Hepatic stellate cell (primary cell): ENCODE results near the gene TFEB.

Source experiments
- DNase-seq: peaks from one replicate; pipeline ENCODE4 v3.0.0; 2011; ENCODE audit warnings: low spot score

TFEB gene

GRCh38 chr6:41690541-41691330 lies 44.7 kb downstream of the TFEB start:
- DNase-seq: no peak

DNA sequence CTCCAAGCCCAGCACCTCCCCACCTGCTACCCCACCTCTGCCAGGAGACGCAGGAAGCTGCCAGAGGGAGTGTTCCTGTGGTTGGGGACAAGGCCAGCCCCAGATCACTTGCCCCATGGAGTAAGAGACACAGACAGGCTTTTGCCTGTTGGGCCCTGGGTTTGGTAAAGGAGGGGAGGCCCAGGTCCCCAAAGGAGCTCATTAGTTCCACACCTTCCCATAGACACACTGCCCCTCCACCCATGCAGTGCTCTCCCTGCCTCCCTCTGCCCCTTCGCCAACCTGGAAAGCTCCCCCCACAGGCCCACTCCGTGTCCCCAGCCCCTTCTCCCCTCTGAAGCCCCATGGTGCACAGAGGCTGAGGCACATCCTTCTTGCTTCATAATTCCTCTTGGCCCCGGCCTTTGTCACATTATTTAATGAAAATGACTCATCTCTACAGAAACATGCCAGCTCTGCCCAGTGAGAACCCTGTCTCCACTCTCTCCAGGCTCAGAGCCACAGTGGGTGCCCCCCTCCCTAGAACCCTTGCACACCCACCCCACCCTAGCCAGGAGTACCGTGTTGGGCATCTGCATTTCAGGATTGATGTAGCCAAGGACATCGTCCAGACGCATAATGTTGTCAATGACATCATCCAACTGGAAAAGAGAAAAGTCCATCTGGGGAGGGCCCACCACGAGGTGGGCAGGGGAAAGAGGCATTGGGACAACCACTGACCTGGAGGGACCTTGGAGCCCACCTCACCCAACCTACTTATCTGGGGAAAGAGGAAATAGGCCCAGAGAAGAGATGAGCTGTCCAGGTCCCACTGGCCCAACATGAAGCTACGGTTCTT lies 46.0 kb downstream of the TFEB start:
- peak; percentile 65 for DNase-seq

DNA sequence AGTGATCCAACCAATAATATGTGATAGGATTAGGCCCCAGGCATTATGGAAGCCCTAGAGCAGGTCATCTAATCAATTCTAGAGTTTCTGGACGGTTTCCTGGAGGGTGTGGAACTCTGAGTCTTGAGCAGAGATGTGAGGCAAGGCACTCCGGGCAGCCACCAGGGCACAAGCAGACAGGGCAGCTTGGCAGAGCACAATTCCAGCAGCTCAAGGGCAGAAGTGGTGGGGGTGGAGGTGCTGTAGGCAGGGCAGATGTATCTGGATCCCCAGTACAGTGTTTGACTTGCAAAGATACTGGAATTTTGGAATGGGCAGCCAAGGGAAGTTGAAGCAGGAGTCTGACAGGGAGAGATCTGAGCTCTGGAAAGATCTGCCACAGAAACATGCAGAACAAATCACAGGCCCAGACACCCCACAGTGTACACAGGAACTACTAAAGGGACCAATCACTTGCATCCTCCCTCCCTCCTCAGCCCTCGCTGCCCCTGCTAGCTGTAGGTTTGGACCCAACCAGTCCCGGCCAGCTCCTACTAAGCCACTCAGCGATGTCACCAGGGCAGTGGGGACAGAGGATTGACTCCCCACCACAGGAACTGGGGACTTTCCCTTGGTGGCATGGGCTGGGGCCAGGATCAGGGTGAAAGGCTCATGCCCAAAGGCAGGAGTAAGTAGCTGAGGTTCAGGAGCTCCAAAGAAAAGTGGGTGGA lies 47.0 kb downstream of the TFEB start:
- no peak for DNase-seq

DNA sequence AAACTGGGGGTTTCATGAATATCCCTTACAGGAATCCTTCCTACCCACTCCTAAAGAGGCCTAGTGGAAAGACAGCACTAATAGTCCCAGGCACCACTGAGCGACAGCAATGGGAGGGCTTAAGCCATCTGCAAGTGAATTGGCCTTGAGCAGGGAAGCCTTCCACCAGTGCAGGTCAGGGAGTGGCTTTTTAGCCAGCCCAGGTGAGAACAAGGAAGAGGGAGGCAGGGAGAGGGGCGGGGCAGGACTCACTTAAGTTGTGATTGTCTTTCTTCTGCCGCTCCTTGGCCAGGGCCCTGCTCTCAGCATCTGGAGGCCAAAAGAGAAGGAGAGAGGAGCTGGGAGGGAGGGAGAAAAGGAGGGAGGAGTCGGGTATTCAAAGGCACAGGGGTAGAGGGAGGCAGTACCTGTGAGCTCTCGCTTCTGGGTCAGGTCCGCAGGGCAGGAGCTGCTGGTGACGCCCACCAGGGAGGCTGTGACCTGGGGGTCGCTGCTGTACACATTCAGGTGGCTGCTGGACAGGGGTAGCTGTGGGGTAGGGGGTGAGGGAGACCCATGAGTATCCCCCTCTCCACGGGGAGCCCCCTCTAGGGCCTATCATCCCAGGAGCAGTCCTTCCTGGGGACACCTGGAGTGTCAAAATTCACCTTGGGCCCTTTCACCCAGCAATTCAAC lies 47.8 kb downstream of the TFEB start:
- DNase-seq: no peak

DNA sequence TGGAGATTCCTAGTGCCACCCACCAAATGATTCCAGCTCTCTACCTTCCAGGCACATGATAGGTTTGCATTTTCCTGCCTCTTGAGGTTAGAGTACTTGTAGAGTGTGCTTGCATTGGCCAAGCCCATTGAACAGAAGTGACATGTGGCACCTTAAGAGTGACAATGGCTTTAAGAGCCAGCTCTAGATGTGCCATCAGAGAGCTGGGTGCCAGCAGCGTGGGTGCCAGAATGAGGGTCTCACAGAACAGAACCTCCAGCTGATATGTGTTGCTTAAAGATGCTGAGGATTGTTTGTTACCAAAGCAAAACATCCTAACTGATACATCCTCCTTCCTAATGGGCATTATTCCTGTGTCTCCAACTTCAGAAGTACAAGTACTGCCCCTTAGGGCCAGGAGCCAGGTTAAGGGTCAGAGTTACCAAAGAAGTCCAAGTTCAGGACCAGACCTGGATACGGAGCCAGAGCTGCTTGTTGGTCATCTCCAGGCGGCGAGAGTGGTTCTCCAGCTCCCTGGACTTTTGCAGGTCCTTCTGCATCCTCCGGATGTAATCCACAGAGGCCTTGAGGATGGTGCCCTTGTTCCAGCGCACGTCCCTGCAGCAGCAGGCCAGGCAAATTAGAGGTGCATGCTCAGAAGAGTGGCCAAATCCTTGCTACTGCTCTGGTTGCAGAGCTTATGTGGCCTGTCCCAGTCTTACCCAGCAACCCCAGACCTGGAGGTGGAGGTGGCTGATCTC lies 49.6 kb downstream of the TFEB start:
- no peak for DNase-seq

- DNase-seq: no peak
Measured at GRCh38 chr6:41684311-41685180, 50.9 kb downstream of the TFEB start.

- peak; percentile 91 for DNase-seq
Measured at GRCh38 chr6:41683523-41684310, 51.7 kb downstream of the TFEB start.

DNA sequence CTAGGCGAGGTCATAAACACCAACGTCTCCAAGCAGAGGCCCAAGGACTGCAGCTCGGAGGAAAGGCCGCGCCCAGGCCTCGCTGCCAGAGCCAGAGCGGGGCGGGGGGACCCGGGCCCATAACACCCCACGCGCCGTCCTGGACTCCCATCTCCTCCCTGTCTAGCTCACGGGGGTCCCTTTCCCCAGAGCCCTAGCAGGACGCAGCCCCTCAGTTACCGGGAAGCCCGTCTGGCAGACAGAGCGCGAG lies 52.2 kb downstream of the TFEB start:
- no peak for DNase-seq

- no peak for DNase-seq
Measured at GRCh38 chr6:41682497-41683272, 52.7 kb downstream of the TFEB start.

DNA sequence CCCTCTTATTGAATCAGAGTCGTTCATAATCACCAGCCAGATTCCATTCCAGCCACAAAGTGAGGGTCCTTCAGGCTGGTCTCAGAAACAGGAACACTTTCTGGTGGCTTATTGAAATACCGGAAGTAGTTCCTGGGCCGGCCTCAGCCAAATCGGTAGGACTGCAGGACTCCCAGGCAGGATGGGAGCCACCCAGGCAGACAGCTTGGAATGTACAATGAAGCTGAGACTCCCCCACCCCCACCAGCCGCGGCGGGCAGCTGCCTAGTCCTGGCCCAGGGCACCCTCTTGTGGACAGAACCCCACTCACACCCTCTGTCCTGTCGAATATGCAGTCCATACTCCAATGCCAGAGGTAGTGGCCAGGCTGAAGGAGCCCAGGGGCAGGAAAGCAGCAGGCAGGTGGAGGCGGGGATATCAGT lies 53.3 kb downstream of the TFEB start:
- peak; percentile 99 for DNase-seq

- DNase-seq: no peak
Measured at GRCh38 chr6:41680182-41680965, 55.0 kb downstream of the TFEB start.

DNA sequence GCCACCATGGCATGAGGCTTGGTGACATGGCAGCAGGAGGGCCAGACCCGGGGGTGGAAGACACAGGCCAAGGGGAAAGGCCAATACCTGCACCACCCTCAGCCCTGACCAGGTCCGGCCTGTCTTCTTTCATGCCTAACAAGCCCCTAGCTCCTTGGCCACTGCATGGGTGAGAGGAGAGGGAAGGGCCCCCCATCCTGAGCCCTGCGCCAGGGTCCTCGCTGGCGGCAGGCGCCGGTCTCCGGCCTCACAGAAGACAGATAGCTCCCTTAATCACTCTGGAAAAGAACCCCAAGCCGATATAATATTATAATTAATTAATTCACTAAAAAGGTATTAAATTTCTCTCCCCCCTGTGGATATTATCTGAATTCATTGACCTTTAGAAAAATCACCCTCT lies 55.7 kb downstream of the TFEB start:
- DNase-seq: no peak

- DNase-seq: no peak
Measured at GRCh38 chr6:41678511-41679084, 56.8 kb downstream of the TFEB start.

DNA sequence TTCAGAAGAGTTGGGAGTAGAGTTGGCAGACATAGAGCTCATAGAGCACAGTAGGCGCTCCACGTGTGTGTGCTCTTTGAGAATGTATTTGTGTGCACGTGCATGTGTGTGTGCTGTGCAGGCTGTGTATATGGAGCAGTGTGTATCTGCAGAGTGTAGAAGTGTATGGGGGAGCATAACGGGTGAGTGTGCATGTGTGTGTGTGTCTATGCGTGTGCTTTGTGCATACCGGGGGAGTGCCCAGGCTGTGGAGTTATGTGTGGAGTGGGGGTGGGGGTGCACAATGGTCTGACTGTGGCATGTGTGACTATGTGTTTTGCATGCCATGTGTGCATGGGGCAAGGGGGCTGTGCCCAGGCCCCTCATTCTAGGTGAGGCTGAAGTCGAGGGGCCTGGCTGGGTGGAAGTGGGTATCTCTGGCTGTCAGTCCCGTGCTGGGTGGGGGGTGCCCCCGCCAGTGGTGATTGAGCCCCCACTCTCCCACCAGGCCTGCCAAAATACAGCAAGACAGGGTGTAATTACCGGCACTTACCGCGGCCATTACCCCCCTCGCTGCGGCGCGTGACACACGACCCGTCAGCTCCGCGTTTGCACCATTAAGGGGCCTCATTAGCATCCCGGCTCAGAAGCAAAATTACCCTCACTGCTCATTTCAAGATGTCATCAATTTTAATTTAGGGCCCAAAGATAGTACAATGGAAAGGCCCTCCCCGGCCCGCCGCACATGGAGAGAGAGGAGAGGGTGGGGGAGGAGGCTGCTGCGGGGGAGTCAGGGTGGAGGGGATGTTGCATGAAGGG lies 58.1 kb downstream of the TFEB start:
- no peak for DNase-seq

GRCh38 chr6:41676431-41676830 lies 59.0 kb downstream of the TFEB start:
- no peak for DNase-seq

DNA sequence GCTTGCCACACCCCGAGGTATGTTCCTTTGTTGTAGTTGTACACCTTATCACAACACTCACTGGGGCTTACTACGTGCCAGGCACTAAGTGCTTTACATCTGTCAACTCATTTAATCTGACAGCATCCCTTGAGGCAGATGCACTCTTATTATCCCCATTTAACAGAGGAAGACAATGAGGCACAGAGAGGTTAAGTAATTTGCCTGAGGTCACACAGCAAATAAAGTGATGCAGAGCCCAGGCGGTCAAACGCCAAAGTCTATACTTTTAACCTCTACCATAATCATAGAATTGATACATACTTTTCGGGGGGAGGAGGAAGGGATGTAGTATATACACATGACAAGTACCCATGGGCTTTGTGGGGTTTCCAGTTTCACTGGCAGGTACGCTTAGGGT lies 59.4 kb downstream of the TFEB start:
- DNase-seq: no peak

DNA sequence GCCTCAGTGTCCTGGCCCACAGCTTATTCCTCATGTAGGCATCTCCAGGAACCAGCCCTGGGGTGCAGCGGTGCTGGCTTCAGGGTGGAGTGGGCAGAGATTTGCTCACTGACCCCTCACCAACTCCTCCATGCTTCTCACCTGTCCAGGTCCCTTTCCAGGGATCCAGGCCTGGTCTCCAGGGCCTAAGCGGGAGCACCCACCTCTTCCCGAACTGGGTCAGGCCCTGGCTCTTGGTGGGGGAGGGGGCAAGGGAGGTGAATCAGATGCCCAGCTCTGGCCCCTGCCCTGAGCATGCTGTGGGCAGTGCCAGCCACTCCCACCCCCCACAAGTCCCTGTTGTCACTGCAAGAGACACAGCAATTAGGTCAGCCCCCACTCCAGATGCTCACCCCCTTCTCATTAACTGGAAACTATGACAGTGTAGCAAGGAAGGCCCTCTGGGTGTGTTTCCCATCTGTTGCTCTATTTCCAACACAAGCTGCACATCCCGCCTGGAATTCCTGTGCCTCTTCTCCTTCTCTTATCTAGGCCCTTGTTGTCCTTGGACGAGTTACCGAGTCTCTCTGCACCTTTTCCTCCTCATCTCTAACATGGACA lies 60.1 kb downstream of the TFEB start:
- DNase-seq: no peak
